Measurements from ENCODE around the gene ACOT8. TPM values are rescaled to one million over a fixed set of nuclear protein-coding genes. Genes with fewer than 3 reads are reported as not detected.

Gene ACOT8
- total and polyA plus RNA-seq, 2 experiments from 2014 or later: 32.9 to 55.2 TPM

DNA sequence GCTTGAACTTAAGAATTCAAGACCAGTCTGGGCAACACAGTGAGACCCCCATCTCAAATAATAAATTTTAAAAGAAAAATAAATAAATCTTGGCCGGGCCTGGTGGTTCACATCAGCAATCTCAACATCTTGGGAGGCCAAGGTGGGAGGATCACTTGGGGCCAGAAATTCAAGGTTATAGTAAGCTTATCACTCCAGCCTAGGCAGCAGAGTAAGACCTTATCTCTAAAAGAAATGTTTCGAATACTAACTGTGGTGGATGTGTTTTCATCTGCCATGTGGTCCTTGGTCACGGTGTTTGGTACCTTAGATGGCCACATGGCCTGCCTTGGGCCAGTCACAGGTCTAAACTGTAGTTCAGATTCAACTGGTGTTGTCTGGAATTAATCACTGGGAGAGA is 39.0 kb downstream of the ACOT8 start:
- peaks cover 22% of the 10 kb centered on the region for H3F3A ChIP-seq (ENCODE audit: insufficient read depth)
- no peaks in the 10 kb centered on the region for H3K36me3 ChIP-seq (ENCODE audit: low read depth)
- H3K4me3 ChIP-seq: no peak overlapping the region
- H3K27me3 ChIP-seq (replicated peaks; ENCODE audit: insufficient read depth): no peaks in the 10 kb centered on the region
- no peak overlapping the region for H3K9ac ChIP-seq
- 70 to 72% methylated on average over 3 of the region's 3 CpGs for whole genome bisulfite sequencing, 2 experiments (ENCODE audit: low coverage in 1 of 2, low lambda C conversion rate in 2 of 2, missing lambda C conversion rate in 2 of 2)
- no peak for DNase-seq
- peak overlapping the region; percentile 66 for H3K27ac ChIP-seq
- H3K79me2 ChIP-seq (ENCODE audit: insufficient read depth): peaks cover 26% of the 10 kb centered on the region
- 0 out of 2 replicates have a peak overlapping the region, but pooled peaks have one; percentile 12 for H2AFZ ChIP-seq
- in situ Hi-C loops (cut with MboI): no loop called here
- no peaks in the 10 kb centered on the region for H4K20me1 ChIP-seq (ENCODE audit: insufficient read depth)
- peaks cover 14% of the 10 kb centered on the region for H3K4me1 ChIP-seq (ENCODE audit: insufficient read depth)
- H3K9me3 ChIP-seq (ENCODE audit: low read depth): no peaks in the 10 kb centered on the region
- no peak for TF ChIP-seq EZH2 (IDR thresholded peaks at IDR 0.05; ENCODE audit: insufficient read depth, poor library complexity, severe bottlenecking)
- TF ChIP-seq EZH2phosphoT487 (IDR thresholded peaks at IDR 0.05; ENCODE audit: insufficient read depth, low read depth): no peak
- H3K4me2 ChIP-seq (ENCODE audit: unreplicated experiment): peak overlapping the region; percentile 39
- no peaks in the 10 kb centered on the region for H3K9me2 ChIP-seq (ENCODE audit: insufficient read depth)

GRCh38 chr20:45817376-45818194 is 39.6 kb downstream of the ACOT8 start:
- Histone ChIP-seq H3K27ac (peak overlapping the region; percentile 66), H3K9ac (0 out of 2 replicates have a peak overlapping the region, but pooled peaks have one; percentile 25), H3K79me2 (ENCODE audit: insufficient read depth) (peaks cover 33% of the 10 kb centered on the region), H3K4me2 (ENCODE audit: unreplicated experiment) (peak overlapping the region; percentile 39), H3K36me3 (ENCODE audit: low read depth) (no peaks in the 10 kb centered on the region), H3K27me3 (replicated peaks; ENCODE audit: insufficient read depth) (no peaks in the 10 kb centered on the region), H2AFZ (0 out of 2 replicates have a peak overlapping the region, but pooled peaks have one; percentile 12), H3F3A (ENCODE audit: insufficient read depth) (peaks cover 22% of the 10 kb centered on the region), H3K9me3 (ENCODE audit: low read depth) (no peaks in the 10 kb centered on the region), H3K4me3 (no peak overlapping the region), H3K9me2 (ENCODE audit: insufficient read depth) (no peaks in the 10 kb centered on the region), H4K20me1 (ENCODE audit: insufficient read depth) (no peaks in the 10 kb centered on the region), H3K4me1 (ENCODE audit: insufficient read depth) (peaks cover 14% of the 10 kb centered on the region)
- WGBS, 2 experiments (ENCODE audit: low coverage in 1 of 2, low lambda C conversion rate in 2 of 2, missing lambda C conversion rate in 2 of 2): 26 to 33% methylated on average over 7 to 9 of the region's 9 CpGs
- TF ChIP-seq EZH2 (IDR thresholded peaks at IDR 0.05; ENCODE audit: insufficient read depth, poor library complexity, severe bottlenecking) (no peak), EZH2phosphoT487 (IDR thresholded peaks at IDR 0.05; ENCODE audit: insufficient read depth, low read depth) (no peak)
- peak; percentile 89 for DNase-seq
- in situ Hi-C loops (cut with MboI): no loop called here

DNA sequence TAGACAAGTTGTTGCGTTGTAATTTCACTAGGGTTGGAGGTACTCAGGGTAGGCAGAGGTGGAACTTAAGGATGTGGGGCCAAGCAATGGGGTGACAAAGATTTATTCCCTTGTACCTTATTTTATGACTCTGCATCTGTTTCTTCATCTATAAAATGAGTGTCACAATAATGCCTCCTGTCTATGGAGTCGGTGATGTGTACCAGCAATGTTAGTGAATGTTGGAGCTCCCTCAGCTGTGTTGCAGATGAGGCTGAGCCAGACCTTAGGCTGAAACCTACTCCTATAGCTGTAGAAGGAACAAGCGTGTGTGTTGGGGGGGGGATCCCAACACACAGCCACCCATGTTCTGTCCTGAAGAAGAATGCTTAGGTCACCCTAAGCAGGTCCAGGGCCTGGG is 40.2 kb downstream of the ACOT8 start:
- TF ChIP-seq EZH2 (IDR thresholded peaks at IDR 0.05; ENCODE audit: insufficient read depth, poor library complexity, severe bottlenecking) (no peak), EZH2phosphoT487 (IDR thresholded peaks at IDR 0.05; ENCODE audit: insufficient read depth, low read depth) (no peak)
- Histone ChIP-seq H3K4me1 (ENCODE audit: insufficient read depth) (peaks cover 15% of the 10 kb centered on the region), H3F3A (ENCODE audit: insufficient read depth) (peaks cover 23% of the 10 kb centered on the region), H3K9ac (no peak overlapping the region), H3K27me3 (replicated peaks; ENCODE audit: insufficient read depth) (no peaks in the 10 kb centered on the region), H3K27ac (peak overlapping the region; percentile 66), H3K9me3 (ENCODE audit: low read depth) (no peaks in the 10 kb centered on the region), H3K36me3 (ENCODE audit: low read depth) (no peaks in the 10 kb centered on the region), H2AFZ (no peak overlapping the region), H3K79me2 (ENCODE audit: insufficient read depth) (peaks cover 34% of the 10 kb centered on the region), H3K9me2 (ENCODE audit: insufficient read depth) (no peaks in the 10 kb centered on the region), H3K4me3 (no peak overlapping the region), H3K4me2 (ENCODE audit: unreplicated experiment) (no peak overlapping the region), H4K20me1 (ENCODE audit: insufficient read depth) (no peaks in the 10 kb centered on the region)
- in situ Hi-C loops (cut with MboI): no loop called here
- DNase-seq: no peak
- WGBS, 2 experiments (ENCODE audit: low coverage in 1 of 2, low lambda C conversion rate in 2 of 2, missing lambda C conversion rate in 2 of 2): 82 to 85% methylated on average over 3 of the region's 3 CpGs

DNA sequence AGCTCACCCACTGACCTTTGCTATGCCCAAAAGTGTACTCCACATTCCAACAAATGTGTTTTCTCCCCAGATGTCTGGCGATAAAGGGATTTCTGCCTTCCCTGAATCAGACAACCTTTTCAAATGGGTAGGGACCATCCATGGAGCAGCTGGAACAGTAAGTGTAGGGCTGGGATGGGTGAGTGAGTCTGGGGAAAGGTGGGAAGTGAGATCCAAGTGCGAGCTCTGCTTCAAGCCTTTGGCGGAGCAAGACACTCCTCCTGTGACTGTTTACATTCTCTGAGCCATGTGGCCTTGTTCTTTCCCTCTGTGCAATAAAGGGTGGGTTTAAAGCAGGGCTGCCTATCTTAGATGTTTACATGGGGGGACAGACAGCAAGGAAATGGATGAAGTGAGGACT is 42.9 kb downstream of the ACOT8 start:
- in situ Hi-C loops (cut with MboI): no loop called here
- 77 to 78% methylated on average over 3 of the region's 3 CpGs for WGBS, 2 experiments (ENCODE audit: low coverage in 1 of 2, low lambda C conversion rate in 2 of 2, missing lambda C conversion rate in 2 of 2)

More for the DNA sequence above, 42.9 kb downstream of the ACOT8 start:
- Histone ChIP-seq H3K27ac (no peak overlapping the region), H3F3A (ENCODE audit: insufficient read depth) (peaks cover 45% of the 10 kb centered on the region), H3K27me3 (replicated peaks; ENCODE audit: insufficient read depth) (no peaks in the 10 kb centered on the region), H3K9me3 (ENCODE audit: low read depth) (no peaks in the 10 kb centered on the region), H3K9ac (no peak overlapping the region), H3K4me2 (ENCODE audit: unreplicated experiment) (no peak overlapping the region), H3K79me2 (ENCODE audit: insufficient read depth) (peaks cover 34% of the 10 kb centered on the region), H3K36me3 (ENCODE audit: low read depth) (peaks cover 16% of the 10 kb centered on the region; the same call in 1 of the 2 replicates), H3K4me3 (peak overlapping the region; percentile 26; the same call in 1 of the 2 replicates), H4K20me1 (ENCODE audit: insufficient read depth) (no peaks in the 10 kb centered on the region), H2AFZ (no peak overlapping the region), H3K9me2 (ENCODE audit: insufficient read depth) (no peaks in the 10 kb centered on the region), H3K4me1 (ENCODE audit: insufficient read depth) (peaks cover 17% of the 10 kb centered on the region)
- TF ChIP-seq EZH2phosphoT487 (IDR thresholded peaks at IDR 0.05; ENCODE audit: insufficient read depth, low read depth): no peak
- TF ChIP-seq EZH2 (IDR thresholded peaks at IDR 0.05; ENCODE audit: insufficient read depth, poor library complexity, severe bottlenecking): no peak
- DNase-seq: no peak

Data from GM23248 (cell line).